GM18907 (cell line): ENCODE measurements around the gene ZNF92.
"Not testable (repeated sequence)": the region's sequence is repeated elsewhere in the genome, so short reads cannot be mapped to it uniquely, and the experiment has no call there.

Experiments
- ATAC-seq: cut with Tn5 transposase; IDR thresholded peaks from one replicate; pipeline ENCODE4 v1.9.1; 2021; ENCODE audit warnings: mild to moderate bottlenecking, moderate library complexity; ENCODE audit not compliant: unreplicated experiment

The ZNF92 gene

GRCh38 chr7:65373608-65374351 is at the start of gene ZNF92:
Gene ZNF92, plus strand, starts transcription at chr7:65373855. Its CDS starts 143 bp downstream, at chr7:65373998.
- ATAC-seq, result peak; percentile 100

DNA sequence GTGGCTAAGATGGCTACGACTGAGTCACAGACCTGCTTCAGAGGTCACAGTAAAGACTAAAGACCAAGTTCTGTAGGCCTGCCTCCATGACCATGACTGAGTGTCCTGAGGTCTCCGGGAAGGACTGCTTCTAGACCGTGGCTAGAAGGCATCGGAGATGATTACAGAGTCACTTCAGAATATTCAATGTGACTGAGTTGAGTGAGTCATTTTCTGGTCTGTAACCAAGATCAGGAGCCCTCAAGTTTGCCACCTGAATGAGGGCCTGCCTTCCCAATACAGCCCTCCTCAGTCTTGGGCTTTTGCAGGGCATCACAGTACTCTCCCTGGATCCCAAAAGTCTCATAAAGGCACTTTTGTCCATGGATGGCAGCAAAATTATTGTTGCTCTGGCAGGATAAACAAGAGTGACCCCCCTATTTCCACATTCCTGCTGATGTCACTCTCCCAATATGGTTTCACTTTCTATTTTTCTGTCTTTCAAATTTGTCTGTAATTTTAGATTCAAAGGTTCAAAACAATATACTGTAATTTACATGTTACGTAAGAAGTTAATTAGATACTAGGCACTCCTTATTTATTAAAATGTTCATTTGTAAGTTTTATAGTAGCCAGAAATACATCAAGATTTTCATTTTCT is 47.7 kb upstream of the ZNF92 start:
- no peak for ATAC-seq

GRCh38 chr7:65338346-65338745 is 35.3 kb upstream of the ZNF92 start:
- ATAC-seq, result peak; percentile 60

DNA sequence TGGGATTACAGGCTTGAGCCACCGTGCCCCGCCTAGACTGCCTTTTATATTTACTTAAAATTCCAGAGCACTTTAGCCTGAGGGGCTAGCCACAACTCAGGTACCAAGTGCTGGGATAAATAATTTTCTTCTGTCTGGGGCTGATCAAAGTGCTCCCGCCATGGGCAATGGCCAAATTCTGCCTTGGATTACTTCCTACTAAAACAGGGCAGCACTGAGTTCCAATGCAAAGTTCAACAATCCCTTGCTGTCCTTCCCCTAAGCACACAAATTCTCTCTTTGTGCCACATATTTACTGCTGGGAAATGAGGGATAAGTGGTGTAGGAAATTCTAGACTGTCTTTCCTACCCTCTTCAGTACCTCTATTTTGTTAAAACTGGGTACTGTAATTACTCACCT is 34.4 kb upstream of the ZNF92 start:
- ATAC-seq, result no peak

GRCh38 chr7:65342723-65343629 is 30.7 kb upstream of the ZNF92 start:
- ATAC-seq, result no peak

- ATAC-seq, result not testable (repeated sequence)
These were observed 29.1 kb upstream of the ZNF92 start for GRCh38 chr7:65344541-65344940.

DNA sequence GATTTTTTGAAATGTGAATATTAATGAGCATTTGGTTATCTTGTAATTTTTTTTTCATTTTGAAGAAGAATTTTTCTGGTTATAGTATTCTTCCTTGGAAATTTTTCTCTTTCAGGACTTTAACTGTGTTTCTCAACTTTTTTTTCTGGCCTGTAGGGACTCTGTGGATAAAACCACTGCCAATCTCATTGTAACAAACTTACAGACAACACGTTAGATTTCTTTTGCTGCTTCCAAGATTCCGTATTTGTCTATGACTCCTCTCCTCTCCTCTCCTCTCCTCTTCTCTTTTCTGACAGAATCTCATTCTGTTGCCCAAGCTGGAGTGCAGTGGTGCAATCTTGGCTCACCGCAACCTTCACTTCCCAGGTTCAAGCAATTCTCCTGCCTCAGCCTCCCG is 19.4 kb upstream of the ZNF92 start:
- ATAC-seq, result no peak

- ATAC-seq, result no peak
These were observed 3.8 kb upstream of the ZNF92 start for GRCh38 chr7:65369843-65370242.

GRCh38 chr7:65371468-65371867 is 2.2 kb upstream of the ZNF92 start:
- no peak for ATAC-seq

- ATAC-seq, result no peak
These were observed 5.7 kb downstream of the ZNF92 start for GRCh38 chr7:65379318-65379717.

GRCh38 chr7:65381742-65382141 is 8.1 kb downstream of the ZNF92 start:
- ATAC-seq, result no peak

- no peak for ATAC-seq
These were observed 8.8 kb downstream of the ZNF92 start for GRCh38 chr7:65382452-65382851.

DNA sequence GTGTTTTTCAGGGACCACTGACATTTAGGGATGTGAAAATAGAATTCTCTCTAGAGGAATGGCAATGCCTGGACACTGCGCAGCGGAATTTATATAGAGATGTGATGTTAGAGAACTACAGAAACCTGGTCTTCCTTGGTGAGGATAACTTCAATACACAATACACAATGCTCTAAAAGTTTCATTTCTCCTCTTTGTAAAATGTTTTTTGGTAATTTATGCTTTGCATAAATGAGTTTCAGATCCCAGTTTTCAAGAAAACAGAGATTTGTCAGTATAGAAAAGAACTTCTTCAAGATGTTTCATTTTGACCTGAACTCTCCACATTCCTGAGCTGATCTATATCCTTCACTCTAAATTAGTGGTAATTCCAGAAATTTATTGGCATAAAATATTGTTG is 14.2 kb downstream of the ZNF92 start:
- ATAC-seq, result no peak

- ATAC-seq, result peak; percentile 95
These were observed 16.9 kb downstream of the ZNF92 start for GRCh38 chr7:65390588-65390987.

GRCh38 chr7:65397730-65398142 is 24.1 kb downstream of the ZNF92 start:
- no peak for ATAC-seq

DNA sequence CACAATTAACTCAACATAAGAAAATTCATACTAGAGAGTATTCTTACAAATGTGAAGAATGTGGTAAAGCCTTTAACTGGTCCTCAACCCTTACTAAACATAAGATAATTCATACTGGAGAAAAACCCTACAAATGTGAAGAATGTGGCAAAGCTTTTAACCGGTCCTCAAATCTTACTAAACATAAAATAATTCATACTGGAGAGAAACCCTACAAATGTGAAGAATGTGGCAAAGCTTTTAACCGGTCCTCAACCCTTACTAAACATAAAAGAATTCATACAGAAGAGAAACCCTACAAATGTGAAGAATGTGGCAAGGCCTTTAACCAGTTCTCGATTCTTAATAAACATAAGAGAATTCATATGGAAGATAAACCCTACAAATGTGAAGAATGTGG is 25.0 kb downstream of the ZNF92 start:
- not testable (repeated sequence) for ATAC-seq

DNA sequence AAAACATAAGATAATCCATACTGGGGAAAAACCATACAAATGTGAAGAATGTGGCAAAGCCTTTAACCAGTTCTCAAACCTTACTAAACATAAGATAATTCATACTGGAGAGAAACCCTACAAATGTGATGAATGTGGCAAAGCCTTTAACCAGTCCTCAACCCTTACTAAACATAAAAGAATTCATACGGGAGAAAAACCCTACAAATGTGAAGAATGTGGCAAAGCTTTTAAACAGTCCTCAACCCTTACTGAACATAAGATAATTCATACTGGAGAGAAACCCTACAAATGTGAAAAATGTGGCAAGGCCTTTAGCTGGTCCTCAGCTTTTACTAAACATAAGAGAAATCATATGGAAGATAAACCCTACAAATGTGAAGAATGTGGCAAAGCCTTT is 25.4 kb downstream of the ZNF92 start:
- not testable (repeated sequence) for ATAC-seq

DNA sequence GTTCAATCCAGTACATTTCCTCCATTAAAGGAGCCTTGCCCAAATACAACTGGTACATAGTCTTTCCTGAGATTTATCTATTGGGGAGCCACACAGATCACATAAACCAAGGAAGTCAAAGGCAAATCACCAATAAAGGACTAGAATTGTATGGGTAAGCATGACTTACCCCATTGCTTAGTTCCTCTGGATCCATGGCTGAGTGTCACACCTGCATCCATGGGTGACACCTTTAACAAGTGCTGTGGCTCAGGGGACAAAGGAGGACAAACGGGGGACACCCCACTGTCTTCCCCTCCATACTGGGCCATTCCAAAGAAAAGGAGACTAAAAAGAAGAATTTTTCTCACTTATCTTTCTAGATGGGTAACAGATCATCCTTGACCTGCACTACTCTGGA is 30.4 kb downstream of the ZNF92 start:
- ATAC-seq, result no peak

GRCh38 chr7:65406706-65407105 is 33.1 kb downstream of the ZNF92 start:
- not testable (repeated sequence) for ATAC-seq

- ATAC-seq, result no peak
These were observed 35.7 kb downstream of the ZNF92 start for GRCh38 chr7:65409363-65409762.

- no peak for ATAC-seq
These were observed 37.6 kb downstream of the ZNF92 start for GRCh38 chr7:65411249-65411648.
